ENCODE data around the gene CHCHD5.

DNA sequence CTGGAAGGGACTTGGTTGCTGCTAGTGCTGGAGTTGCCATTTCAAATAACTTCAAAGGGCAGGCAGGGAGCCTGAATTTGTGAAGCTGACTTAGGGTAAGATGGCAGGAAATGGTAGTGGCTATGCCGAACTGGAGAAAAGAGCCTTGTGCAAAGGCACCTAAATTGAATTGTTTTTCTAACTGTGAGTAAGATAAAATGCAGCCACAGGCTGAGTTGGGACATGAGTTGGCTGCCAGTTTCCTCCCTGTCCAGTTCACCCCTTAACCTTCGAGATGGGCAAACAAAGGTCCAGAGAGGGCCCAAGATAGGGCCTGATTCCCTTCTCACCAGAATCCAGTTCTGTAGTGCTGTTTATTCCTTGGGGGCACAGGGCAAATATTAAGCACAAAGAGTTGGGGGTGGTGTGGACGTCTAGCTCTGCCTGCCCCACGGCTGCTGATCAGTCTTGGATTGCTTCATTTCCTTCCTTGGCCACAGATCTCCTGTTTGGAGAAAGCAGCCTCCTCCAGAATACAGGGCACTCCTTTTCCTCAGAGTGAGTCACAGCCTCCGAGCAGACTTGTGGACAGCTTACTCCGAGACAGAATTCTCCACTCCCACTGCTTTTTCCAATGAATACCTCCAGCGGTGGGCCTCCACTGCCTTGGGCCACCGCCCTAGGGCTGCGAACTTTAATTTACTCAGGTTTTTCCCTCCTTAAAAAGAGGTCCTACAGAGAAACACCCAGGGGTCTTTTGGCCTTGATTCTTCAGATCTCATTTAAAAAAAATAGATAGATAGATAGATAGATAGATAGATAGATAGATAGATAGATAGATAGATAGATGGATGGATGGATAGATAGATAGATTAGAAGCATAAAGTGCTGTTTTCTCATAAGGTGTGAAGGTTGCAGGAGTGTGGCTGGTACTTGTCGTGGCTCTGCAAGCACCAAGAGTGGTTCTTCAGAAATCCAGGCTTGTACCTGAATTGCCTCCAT lies 42.9 kb downstream of the CHCHD5 start:
- TF ChIP-seq, protein P1, sequence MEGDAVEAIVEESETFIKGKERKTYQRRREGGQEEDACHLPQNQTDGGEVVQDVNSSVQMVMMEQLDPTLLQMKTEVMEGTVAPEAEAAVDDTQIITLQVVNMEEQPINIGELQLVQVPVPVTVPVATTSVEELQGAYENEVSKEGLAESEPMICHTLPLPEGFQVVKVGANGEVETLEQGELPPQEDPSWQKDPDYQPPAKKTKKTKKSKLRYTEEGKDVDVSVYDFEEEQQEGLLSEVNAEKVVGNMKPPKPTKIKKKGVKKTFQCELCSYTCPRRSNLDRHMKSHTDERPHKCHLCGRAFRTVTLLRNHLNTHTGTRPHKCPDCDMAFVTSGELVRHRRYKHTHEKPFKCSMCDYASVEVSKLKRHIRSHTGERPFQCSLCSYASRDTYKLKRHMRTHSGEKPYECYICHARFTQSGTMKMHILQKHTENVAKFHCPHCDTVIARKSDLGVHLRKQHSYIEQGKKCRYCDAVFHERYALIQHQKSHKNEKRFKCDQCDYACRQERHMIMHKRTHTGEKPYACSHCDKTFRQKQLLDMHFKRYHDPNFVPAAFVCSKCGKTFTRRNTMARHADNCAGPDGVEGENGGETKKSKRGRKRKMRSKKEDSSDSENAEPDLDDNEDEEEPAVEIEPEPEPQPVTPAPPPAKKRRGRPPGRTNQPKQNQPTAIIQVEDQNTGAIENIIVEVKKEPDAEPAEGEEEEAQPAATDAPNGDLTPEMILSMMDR (IDR thresholded peaks at IDR 0.05): no peak
- TF ChIP-seq EP300 (IDR thresholded peaks at IDR 0.05) (peak in 1 of 4 donors; percentile 33), POLR2A (IDR thresholded peaks at IDR 0.05) (peak in 1 of 4 donors; percentile 20)
